IPS DF 4.7 (cell line): ENCODE measurements around the gene UNK.
"Not testable (repeated sequence)": the region's sequence is repeated elsewhere in the genome, so short reads cannot be mapped to it uniquely, and the experiment has no call there.

Source experiments
- DNase-seq: peaks from one replicate; pipeline ENCODE4 v3.0.0-alpha.2; 2013; ENCODE audit warnings: low spot score; ENCODE audit errors: extremely low read depth

Gene UNK

DNA sequence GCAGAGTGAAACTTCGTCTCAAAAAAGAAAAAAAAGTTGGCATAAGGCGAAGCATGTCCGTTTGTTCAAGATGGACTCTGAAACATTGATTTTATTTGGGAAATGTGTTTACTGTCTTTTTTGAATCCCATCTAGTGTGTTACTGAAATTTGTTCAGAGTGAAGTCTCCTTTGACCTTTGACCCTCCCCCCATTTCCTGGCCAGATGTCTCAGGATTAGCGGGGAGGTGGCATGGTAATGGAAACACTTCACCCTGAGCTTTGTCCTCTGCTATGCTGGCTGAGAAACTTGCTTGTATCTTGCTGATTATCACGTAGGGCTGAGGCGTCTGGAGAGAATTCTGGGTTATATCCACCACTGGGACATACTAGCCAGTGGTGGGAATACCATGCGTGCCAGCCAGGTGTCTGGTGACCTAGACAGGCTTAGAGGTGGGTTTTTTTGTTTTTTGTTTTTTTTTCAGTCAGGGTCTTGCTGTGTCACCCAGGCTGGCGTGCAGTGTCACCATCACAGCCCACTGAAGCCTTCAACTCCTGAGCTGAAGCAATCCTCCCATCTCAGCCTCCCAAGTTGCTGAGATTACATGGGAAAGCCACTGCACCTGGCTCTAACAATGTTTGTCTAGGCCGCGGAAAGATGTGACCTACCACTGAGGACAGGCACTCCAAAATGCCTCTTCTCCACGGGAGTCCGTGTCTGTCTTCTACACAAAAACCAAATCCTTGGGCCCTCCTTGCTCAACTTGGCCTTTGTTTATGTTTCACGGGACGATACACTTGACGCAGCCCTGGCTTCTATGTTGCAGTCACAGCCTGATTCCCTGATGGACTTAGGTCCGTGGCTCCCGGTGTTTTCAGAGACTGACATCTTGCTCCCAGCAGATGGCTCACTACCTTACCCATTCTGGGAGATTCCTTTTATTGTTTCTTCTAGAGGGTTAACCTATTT, 13.0 kb upstream of the UNK start:
- no peak for DNase-seq

DNA sequence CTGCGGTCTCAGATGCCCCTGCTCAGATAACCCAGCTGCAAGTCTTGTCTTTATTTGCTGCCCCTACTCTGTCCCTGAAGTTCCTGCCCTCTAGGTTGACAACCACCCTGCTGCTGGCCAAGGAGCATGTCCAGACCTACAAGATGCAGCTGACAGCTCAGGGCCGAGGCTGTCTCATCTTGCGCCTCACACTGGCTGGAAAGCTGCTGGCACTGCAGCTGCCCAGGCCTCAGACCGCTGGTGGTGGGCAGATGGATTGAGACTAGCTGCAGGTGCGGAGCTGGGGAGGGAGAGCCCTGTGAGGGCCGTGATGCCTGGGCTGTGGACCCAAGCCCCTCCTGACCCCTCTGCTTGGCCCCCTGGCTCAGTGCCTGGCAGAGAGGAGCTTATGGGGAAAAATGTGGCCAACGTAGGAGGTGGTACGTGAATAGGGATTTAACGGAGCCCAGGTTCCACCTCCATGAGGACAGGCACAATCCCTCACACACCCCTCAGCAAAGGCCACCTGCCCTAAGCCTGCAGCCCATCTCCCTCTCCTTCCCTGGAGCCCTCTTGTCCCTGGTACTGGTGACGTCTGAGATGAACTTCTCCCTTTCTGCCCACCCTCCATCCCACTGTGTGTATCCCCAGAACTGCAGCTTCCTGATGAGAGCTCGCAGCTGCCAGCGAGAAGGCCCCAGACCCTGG, 11.3 kb upstream of the UNK start:
- DNase-seq: no peak

DNA sequence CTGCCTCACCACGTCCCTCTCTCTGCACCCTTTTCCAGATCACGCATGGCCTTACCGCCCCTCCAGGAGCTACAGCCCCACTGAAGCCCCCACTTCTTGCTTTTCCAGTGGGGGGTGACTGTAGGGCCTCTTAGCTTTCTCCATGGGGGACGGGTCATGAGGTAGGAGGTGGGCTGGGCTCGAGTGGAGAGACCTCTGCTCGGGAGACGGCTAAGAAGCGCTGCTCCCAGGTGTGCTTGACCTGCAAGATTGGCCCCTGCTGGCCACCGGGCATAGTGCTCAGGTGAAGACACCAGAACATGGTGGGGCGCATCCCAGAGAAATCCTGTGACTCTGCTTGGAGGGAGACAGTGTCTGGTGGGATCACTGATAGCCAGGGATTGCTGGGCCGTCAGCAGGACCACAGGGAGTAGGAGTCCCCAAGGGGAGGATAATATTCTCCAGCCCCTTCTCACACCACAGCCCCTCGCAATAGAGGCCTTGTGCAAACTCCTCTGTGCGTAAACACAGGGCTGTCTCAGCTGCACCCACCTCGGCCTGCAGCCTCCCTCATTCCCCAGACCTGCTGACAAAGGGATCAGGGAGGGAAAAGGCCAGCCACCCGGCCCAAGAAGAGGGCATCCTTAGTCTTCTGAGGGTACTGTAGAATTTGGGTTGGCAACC, 10.7 kb upstream of the UNK start:
- no peak for DNase-seq

DNA sequence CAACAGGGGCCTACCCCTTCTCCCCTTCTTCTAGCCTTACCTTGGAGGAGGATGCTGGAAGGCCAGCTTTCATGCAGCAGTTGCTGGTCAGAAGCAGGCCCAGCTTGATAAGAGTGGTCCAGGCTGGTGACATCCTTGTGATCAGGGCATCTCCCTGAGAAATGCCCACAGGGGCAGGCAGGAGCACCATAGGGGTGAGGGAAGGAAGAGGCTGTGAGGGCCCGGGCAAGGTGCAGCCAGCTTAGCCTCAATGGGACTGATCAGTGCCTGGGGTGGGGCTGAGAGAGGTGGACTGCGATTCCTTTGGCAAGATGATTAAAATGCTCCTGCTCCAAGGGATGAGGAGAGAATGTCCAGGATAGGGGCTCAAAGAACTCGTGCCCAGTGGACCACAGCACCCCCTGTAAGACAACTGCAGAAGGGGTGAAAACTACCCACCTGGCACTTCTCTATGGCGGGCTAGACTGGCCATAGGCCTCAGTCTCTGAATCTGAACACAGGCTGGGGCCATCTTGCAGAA, 10.1 kb upstream of the UNK start:
- DNase-seq: no peak

- no peak for DNase-seq
Measured at GRCh38 chr17:75774991-75775668, 9.5 kb upstream of the UNK start.

- DNase-seq: no peak
Measured at GRCh38 chr17:75776386-75777295, 8.0 kb upstream of the UNK start.

GRCh38 chr17:75777296-75777922, 7.2 kb upstream of the UNK start:
- DNase-seq: no peak

DNA sequence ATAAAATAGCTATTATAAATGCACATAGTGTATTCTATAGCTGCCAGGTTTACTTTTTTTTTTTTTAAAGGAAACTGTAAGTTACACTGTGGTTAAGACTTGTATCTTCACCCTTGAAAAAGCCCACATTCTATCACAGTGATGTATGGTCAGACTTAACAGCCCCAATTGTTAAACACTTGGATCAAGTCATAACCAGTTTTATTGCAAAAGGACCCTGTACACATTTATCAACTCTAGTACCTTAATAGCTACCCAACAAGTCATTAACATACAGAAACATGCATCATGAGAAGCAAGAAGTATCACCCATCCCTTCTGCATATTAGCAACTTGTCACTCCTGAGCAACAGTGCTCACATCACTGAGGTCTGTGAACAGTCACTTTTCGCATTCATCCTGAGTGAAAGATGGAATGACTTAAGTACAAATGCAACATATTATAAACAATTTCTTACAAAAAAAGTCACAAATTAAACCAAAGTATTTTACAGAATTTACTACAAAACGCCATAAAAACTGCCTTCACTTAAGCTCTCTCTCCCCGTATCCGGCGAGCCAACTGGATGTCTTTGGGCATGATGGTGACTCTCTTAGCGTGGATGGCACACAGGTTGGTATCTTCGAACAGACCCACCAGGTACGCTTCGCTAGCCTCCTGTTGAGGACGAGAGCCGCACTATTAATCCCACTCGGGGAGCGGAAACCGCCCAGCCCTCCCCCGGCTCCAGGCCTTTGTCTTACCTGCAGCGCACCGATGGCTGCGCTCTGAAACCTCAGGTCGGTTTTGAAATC, 6.3 kb upstream of the UNK start:
- not testable (repeated sequence) for DNase-seq

- DNase-seq: no peak
Measured at GRCh38 chr17:75778861-75779249, 5.8 kb upstream of the UNK start.

- peak; percentile 100 for DNase-seq
Measured at GRCh38 chr17:75779250-75779986, 5.2 kb upstream of the UNK start.

DNA sequence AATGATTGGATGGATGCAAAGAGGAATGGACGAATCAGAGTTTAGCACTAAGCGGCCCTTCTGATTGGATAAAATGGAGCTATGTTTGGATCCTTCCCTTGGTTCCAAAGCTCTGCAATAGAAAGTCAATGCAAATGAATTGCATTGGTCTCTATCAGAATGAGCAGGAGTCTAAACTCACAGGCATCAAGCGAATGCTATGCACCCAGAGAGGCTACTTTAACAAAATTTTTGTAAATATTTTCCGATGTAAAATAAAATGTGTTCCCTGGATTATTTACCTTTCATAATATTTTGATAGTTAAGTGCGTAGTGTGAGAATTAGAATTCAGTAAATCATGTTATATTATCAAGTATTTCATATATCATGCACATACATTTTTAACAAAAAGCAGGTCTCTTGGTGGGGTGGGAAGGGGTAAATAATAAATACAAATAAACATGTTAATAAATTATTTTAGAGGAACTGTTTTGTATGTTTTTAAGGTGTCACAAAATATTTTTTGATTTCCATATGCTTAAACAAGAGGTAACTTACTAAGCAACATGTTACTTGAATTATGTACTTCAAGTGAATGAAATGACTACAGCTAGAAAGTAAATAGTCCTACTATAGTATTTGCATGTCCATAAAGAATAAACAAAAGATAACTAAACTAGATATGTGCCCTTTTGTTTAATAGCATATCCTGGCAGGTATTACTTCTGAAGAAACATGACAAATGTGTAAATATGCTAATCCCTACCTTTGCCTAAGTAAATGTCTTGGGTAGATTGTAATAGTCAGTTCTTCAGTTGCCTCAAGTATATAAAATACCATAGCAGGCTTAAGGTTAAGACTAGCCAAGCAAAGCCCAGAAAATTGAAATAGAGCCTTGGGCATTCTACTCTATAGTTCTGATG, 4.4 kb upstream of the UNK start:
- no peak for DNase-seq

DNA sequence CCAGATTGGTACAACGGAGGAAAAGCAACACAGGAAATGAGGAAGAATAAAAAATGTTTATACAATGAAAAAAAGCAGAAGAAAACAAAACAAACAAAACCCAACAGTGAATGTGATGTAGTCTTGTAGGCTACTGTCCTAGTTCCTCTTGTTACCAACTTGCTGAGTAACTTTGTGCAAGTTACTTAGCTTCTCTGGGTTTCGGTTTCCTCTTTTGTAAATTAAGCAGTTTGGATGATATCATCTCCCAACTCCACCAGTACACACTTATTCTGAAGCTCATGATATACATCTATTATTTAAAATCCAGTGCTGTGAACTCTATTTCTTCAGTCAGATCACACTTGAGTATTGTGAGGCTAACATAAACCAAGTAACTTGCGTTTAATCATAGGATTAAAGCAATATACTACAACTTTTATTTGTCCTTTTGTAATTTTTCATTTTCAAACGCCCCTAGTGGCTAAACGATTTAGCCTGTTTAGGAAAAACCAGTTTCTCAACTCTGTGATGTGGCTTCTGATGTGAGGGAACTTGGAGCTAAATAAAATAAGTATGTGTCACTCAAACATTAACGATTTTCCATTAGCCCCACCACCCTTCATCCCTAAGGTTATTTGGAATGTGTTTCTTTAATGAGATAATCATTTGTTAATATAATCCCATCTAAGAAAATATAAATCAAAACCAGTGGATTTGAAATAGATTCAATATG, 1.4 kb upstream of the UNK start:
- no peak for DNase-seq

DNA sequence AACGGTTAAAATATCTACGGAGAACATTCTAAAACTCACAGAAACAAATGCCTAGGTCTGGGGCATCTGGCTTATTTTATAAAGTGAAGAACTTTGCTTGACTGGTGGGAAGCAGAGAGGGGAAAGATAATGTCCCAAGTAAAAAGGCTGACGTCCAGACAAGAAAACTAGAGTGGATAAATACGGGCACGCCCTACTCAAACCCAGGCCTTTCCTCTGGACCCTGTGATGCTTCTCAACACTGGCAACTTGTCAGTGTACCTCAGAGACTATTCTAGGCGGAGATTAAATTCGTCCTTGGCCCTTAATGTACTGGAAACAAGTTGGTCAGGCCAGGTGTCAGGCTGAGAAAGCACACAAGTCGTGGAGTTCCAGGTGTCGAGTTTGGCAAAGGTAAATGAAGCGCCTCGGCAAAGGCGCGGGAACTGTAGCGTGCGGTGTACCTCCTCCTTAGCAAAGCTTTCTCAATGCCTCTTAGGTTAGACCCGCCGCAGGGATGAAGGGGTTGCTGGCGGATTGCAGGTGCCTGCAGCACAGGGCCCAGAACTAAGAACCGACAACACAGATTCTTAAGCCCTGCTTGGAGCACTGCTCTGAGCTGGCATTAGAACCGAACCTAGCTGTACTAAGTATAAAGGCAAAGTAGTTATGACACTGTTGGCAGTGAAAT, 668 bp upstream of the UNK start:
- no peak for DNase-seq

DNA sequence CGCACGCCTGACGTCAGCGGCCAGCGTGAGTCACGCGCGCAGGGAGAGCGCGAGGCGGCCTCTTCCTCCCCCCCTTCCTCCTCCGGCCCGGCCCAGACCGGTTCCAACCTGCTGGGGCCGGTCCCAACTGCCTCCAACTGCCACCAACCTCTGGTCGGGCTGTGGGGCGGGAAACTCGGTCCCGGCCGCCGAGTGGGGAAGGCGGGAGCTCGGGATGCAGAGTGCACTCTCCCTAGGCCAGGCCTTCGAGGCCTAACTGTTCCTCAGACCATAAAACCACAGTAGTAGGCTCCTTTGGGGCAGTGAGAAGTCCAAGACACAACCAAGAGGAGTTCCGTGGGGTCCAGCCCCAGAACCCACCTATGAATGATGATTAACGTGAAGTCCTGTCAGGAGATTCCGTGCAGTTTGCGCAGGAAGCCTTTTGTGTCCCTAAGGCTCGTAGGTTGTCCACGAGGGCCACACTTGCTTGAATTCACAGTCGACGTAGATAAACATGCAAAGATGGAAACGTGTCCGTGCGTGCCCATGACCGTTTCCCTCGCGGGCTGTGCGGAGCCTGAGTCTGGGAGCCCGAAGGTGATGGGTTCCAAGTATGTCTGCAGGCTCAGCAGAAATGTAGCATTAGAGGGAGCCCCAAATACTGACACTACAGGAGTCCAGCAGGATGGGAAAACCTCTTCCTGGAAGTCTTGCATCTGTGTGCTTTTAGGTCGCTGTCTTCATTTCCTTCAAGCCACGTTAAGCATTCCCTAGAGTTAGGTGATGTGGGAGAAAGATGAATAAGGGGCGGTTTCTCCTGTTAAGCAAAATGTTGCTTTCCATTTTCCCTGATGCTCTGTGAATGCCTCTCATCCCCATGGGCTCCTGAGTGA, 647 bp downstream of the UNK start:
- DNase-seq: no peak

DNA sequence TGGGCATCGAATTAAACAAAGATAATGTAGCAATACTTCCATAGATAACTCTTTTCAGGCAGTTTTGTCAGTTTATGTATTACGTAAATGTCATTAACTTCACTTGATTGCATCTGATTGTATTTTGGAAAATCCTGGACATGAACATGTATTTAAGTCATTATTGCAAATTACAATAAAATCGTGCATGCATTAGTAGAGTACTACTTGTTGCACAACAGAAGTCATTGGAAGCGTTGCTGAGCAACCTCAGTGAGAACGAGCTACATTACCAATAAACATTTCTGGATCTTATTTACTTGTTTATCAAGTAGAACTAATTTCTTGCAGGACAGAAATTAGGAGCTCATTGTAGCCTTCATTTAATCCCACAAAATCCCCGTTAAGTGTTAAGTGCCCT, 6.6 kb downstream of the UNK start:
- no peak for DNase-seq
